ENCODE measurements around the gene EYA2. TPM values are rescaled to one million over a fixed set of nuclear protein-coding genes. Genes with fewer than 3 reads are reported as not detected.
A peak's percentile ranks its signal among the peaks of the same experiment; 100 is the strongest.

EYA2 gene
- total and polyA plus RNA-seq, 12 donors = 0.54 to 2.2 (median 1.4) TPM

DNA sequence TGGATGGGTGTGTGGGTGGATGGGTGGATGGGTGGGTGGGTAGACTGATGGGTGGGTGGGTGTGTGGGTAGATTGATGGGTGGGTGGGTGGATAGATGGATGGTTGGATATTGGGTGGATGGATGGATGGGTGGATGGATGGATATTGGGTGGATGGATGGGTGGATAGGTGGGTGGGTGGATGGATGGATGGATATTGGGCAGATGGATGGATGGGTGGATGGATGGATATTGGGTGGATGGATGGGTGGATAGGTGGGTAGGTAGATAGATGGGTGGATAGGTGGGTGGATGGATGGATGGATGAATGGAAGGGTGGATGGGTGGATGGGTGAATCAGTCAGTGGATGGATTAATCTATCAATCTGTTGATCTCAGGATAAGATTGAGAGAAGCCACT lies 284.6 kb downstream of the EYA2 start:
- Histone ChIP-seq H3K4me1 (replicated peaks in 1 of 2) (no peaks in the 10 kb centered on the region), H3K27me3 (no peaks in the 10 kb centered on the region), H3K27ac (no peak overlapping the region), H3K4me3 (no peak overlapping the region), H3K36me3 (replicated peaks in 1 of 2) (no peaks in the 10 kb centered on the region), H3K9me3 (replicated peaks in 1 of 3) (no peaks in the 10 kb centered on the region)
- no peak for DNase-seq
- TF ChIP-seq, protein P1, sequence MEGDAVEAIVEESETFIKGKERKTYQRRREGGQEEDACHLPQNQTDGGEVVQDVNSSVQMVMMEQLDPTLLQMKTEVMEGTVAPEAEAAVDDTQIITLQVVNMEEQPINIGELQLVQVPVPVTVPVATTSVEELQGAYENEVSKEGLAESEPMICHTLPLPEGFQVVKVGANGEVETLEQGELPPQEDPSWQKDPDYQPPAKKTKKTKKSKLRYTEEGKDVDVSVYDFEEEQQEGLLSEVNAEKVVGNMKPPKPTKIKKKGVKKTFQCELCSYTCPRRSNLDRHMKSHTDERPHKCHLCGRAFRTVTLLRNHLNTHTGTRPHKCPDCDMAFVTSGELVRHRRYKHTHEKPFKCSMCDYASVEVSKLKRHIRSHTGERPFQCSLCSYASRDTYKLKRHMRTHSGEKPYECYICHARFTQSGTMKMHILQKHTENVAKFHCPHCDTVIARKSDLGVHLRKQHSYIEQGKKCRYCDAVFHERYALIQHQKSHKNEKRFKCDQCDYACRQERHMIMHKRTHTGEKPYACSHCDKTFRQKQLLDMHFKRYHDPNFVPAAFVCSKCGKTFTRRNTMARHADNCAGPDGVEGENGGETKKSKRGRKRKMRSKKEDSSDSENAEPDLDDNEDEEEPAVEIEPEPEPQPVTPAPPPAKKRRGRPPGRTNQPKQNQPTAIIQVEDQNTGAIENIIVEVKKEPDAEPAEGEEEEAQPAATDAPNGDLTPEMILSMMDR (IDR thresholded peaks at IDR 0.05) = no peak
- no peak for TF ChIP-seq POLR2A (IDR thresholded peaks at IDR 0.05)
- intact Hi-C loops (cut with DNase I) = no loop called here

DNA sequence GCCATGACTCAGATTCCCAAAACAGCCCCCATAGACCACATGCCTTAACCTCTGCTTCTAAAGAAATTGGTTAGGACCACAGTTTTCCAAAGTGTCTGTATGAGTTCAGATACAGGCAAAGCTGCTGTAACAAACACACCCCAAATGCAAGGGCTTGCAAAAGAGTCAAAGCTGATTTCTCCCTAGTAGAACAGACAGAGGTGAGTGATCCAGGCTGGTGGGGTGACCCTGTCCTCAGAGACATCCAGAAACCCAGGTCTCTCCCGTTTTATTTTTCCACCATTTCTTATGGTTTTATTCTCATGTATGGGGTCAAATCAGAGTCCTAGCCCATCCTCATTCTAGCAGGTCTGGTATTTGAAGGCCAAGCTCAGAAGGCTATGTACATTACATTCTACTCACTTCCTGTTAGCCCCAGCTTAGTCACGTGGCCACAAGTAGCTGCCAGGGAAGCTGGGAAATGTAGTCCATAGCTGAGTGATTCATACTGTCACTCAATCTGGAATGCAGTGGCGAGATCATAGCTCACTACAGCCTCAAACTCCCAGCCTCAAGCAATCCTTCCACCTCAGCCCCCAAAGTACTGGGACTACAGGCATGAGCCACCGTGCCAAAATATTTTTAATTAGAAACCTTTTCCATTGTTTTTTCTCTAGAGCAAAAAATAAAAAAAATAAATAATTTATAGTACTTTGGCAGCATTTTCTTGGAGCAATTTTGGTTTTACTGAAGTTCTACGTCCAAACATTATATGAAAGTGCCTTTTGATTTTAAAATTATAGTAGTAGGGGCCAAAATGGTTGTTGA lies 286.6 kb downstream of the EYA2 start:
- H3K4me1 ChIP-seq (replicated peaks in 1 of 2) = no peaks in the 10 kb centered on the region
- H3K4me3 ChIP-seq = no peak overlapping the region
- no peak overlapping the region for H3K27ac ChIP-seq
- TF ChIP-seq, protein P1 (IDR thresholded peaks at IDR 0.05) = no peak
- TF ChIP-seq POLR2A (IDR thresholded peaks at IDR 0.05) = no peak
- H3K36me3 ChIP-seq (replicated peaks in 1 of 2) = no peaks in the 10 kb centered on the region
- intact Hi-C loops (cut with DNase I) = no loop called here
- DNase-seq = peak in 1 of 7 donors; percentile 34
- 68 to 80% (median 74%) methylated on average over 5 of the region's 5 CpGs for WGBS, 4 donors
- no peaks in the 10 kb centered on the region for H3K9me3 ChIP-seq (replicated peaks in 1 of 3)
- H3K27me3 ChIP-seq = no peaks in the 10 kb centered on the region

DNA sequence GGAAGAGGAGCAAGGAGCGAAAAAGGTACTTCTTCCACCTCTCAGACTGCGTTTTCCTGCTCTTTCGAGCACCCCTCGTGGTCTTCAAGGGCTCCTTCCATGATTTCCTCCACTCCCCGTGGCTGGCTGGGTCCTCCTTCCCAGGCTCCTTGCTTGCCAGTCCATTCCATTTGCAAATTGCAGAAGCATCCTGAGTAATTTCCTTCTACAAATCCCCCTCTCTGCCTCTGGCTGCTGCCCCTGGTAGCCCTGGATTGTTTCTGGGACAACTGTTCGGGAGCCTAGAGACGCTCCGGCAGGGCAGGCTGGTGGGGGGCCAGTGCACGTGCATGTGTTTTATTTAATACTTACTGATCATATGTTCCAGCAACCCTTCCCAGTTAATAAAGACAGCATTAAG lies 288.7 kb downstream of the EYA2 start:
- H3K27ac ChIP-seq = no peak overlapping the region
- no peaks in the 10 kb centered on the region for H3K36me3 ChIP-seq (replicated peaks in 1 of 2)
- intact Hi-C loops (cut with DNase I) = no loop called here
- no peak for DNase-seq
- no peak for TF ChIP-seq POLR2A (IDR thresholded peaks at IDR 0.05)
- H3K9me3 ChIP-seq (replicated peaks in 1 of 3) = no peaks in the 10 kb centered on the region
- H3K4me1 ChIP-seq (replicated peaks in 1 of 2) = no peaks in the 10 kb centered on the region
- WGBS, 4 donors = 69 to 79% (median 75%) methylated on average over 9 of the region's 9 CpGs
- no peak overlapping the region for H3K4me3 ChIP-seq
- no peaks in the 10 kb centered on the region for H3K27me3 ChIP-seq

DNA sequence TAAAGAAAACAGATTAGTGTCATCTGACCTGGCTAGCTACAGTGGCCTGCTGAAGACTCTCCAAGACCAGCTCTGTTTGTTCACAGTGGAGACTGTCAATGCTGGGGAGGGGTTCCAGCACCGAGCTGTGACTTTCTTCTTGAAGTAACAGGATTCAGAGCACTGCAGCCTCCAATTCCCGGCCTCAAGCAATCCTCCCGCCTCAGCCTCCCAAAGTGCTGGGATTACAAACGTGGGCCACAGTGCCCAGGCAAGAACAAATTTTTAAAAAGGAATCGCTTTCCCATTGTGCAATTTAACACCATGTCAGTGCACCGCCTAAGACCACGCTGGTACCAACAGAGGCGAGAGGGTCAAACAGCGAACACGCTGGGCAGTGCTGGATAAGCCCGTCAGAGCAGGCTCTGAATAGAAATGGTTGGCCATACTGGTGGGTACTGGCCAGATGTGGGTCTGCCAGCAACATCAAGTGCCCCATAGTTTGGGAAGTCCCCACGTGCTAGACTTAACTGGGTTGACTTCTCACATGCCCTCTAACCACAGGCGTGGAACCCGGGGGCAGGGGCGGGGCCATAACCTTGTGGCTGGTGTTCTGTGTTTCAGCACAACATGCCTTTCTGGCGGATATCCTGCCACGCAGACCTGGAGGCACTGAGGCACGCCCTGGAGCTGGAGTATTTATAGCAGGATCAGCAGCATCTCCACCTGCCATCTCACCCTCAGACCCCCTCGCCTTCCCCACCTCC lies 293.0 kb downstream of the EYA2 start:
- DNase-seq = no peak
- H3K36me3 ChIP-seq (replicated peaks in 1 of 2) = no peaks in the 10 kb centered on the region
- no peak overlapping the region for H3K4me3 ChIP-seq
- no peak overlapping the region for H3K27ac ChIP-seq
- H3K9me3 ChIP-seq (replicated peaks in 1 of 3) = no peaks in the 10 kb centered on the region
- intact Hi-C loops (cut with DNase I) = no loop called here
- H3K4me1 ChIP-seq (replicated peaks in 1 of 2) = no peaks in the 10 kb centered on the region
- H3K27me3 ChIP-seq = no peaks in the 10 kb centered on the region
- TF ChIP-seq, protein P1 (IDR thresholded peaks at IDR 0.05) = no peak
- no peak for TF ChIP-seq POLR2A (IDR thresholded peaks at IDR 0.05)
- WGBS, 4 donors = 78 to 83% (median 82%) methylated on average over 10 to 19 of the region's 19 CpGs

Measured in adrenal gland (tissue), 12 donors.